ENCODE results near the gene SHCBP1L.

Gene SHCBP1L

DNA sequence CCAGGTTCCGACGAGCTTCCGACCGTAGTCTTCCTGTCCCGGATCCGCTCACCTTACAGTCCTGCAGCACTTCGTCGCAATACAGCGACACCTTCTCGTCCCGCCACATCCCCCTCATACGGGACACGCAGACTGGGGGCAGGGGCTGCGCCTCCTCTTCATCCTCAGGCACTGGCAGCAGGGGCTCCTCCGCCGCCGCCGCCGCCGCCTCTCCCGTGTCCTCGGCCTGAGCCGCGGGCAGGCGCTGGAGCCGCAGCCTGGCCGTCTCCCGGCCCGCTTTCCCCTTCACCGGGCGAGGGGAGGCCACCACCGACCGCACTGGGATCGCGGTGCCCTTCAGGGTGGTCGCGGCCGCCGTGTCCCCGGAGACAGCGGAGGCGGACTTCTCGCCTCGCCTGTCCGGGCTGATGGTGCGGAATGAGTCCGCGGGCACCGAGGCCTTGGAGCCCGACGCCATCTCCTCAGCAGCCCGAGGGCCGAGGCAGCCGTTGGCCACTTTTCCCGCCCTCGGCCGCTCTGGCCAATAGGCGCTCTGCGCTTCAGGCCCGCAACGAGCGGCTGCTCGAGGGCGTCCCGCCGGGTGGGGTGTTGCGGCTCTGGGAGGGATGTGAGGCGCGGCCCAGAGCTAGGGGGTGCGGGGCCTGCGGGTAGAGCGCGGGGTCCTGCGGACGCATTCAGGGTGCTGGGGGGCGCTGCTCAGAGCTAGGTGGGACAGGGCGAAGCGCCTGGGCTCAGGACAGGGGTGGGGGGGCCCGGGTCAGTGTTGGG lies at the start of gene SHCBP1L:
Gene SHCBP1L, minus strand, starts transcription at position 490 of the 768 bp plus-strand sequence. Its CDS starts 33 bp downstream, at position 457.
- FAIRE-seq (no peak), DNase-seq (ENCODE audit: insufficient read length, low spot score) (no peak)

DNA sequence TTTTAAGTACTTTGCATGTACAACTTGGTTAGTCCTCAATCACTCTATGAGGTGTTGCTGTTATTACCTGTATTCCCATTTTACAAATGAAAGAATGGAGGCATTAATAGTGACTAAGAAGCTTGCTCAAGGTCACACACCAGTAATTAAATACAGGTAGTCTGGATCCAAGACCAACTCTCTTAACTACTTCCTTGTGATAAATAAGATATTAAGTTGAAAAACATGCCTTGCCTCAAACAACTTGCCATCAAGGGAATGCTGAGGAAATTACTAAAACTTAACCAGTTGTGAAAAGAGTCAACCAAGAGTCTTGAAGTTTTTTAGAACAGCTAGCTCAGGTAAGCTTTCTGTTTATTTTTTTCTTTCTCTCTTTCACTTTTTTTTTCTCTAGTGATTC lies 49.3 kb upstream of the SHCBP1L start:
- no peak for FAIRE-seq
- DNase-seq (ENCODE audit: insufficient read length, low spot score): no peak

DNA sequence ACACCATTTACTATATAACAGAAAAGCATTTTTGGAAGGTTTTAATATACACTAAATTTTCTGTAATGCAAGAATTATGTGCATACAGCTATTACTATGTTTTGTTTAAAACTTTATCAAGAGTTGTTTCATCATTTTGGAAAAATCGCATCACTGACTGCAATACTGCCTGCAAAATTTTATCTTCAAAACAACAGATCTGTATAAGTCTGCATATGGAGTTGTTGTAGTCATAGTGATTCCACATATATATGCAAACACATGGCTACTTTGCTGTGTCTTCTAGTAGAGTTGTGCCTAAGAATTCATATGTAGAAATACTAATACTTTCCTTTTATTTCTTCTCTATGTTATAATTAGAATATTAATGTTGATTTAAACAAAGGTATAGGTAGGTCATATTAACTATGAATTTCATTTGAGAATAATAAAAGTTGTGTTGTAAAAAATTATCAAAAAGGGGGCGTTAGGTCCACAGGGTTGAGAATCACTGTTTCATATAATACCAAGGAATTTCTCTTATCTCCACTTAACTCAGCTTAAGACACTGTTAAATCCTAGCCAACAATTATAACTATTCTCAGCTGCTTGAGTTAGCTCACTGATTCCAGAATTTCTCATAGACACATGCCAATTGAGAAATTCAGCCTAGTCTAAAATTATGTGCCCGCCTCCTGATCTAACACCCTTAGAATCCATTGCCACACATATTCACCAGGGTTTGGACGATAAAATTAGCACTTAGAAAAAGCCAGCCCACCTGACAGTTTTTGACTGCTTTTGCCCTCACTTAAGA lies 47.4 kb upstream of the SHCBP1L start:
- no peak for DNase-seq (ENCODE audit: insufficient read length, low spot score)
- FAIRE-seq: no peak

DNA sequence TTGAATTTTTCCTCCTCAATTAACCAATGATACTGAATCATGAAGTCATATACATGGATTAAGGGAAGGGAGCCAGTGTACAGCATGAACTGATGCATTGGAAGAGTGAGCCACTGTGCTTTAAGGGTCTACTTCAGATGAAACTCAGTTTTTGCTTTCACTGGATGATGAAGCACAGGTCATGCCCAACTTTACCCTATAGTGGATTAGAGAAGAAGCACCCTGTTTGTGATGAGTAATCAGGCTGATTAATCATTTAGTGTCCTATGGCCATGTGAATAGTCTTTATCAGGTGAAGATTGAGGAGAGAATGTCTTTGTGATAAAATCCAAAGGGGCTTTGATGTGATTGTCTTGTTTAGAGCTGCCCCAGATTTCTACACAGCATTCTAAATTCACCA lies 45.5 kb upstream of the SHCBP1L start:
- FAIRE-seq: no peak

DNA sequence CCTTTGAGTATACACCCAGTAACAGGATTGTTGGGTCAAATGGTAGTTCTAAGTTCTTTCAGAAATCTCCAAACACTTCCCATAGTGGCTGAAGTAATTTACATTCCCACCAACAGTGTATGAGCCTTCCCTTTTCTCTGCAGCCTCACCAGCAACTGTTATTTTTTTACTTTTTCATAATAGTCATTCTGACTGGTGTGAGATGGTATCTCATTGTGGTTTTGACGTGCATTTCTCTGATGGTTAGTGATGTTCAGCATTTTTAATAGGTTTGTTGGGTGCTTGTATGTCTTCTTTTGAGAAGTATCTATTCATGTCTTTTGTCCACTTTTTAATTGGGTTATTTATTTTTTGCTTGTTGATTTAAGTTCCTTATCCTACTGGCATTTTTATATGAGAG lies 43.9 kb upstream of the SHCBP1L start:
- DNase-seq (ENCODE audit: insufficient read length, low spot score) (no peak), FAIRE-seq (no peak)

More for the DNA sequence above, 45.5 kb upstream of the SHCBP1L start:
- DNase-seq (ENCODE audit: insufficient read length, low spot score): no peak

DNA sequence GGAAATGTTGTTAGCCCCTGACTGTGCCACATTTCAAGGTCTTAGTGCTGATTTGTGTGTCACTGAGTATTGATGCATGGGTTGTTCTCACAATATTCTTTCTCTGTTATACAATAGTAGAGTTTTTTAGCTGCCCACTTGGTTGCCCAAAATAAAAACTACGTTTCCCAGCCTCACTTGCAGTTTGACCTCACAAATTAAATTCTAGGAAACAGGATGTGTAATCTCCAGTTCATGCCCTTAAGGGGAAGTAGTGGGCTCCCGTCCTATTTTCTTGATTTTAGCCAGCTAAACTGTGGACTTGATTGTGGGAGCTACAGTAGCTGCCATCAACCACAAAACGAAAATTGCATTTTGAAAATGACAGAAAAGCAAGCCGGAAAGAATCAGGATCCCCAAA lies 42.9 kb upstream of the SHCBP1L start:
- FAIRE-seq (no peak), DNase-seq (ENCODE audit: insufficient read length, low spot score) (no peak)

DNA sequence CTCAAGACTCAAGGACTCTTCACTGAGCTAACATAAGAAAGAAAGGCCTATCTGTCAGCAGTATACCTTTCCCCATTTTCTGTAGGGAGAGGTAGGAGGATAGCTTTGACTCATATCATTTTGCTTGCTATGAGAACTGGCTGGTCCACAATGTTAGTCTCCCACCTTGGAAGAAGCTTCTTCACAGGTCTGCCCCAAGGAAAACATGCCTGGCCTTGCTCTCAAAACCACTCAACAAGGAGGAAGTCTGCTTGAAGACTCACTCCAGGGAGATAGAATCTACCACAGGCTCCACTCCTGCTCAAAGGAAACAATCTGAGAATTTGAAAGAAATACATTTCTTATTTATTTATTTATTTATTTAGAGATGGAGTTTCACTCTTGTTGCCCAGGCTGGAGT lies 40.8 kb upstream of the SHCBP1L start:
- no peak for FAIRE-seq
- DNase-seq (ENCODE audit: insufficient read length, low spot score): no peak

DNA sequence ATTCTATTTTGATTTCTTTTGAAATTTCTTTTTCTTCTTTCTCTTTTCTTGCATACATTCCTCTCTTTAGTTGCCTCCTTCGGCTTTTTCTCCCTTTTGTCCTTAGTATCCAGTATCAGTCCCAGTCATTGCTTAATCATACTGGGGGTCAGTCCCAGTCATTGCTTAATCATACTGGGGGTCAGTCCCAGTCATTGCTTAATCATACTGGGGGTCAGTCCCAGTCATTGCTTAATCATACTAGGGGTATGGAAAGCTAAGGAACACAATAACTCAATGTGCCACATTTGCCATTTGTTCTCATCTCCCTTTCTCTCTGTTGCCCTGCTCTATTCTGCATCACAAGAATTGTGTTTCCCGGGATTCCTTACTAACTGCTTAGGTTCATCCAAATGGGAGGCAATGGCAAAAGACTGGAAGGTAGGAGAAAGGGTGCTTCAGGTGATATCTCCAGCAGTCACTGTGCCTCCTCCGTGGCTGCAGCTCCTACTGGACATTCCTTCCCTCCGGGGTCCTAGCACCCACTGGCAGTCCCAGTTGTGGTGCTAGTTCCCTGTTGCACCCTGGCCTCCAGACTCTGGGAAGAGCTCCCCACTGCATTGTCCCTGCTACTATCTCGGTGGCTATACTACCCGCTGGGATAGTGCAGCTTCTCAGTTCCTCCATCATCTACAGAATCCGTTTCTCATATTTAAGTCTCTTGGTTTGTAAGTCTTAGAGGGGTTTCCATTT lies 37.6 kb upstream of the SHCBP1L start:
- DNase-seq (ENCODE audit: insufficient read length, low spot score) (no peak), FAIRE-seq (no peak)

DNA sequence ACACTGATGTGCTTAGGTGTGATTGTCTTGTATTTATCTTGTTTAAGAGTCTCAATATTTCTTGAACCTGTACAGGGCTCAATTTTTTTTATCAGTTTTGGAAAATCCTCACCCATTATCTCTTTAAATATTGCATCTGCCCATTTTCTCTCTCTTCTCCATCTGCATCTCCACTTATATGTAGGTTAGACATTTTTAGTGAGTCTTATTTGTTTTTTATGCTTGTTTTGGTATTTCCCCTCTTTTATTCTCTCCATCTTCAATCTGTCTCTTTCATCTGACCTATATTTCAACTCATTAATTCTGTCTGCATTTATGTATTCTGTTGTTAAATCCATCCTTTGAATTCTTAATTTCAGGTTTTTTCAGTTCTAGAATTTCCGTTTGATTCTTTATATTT lies 32.9 kb upstream of the SHCBP1L start:
- no peak for DNase-seq (ENCODE audit: insufficient read length, low spot score)
- no peak for FAIRE-seq

DNA sequence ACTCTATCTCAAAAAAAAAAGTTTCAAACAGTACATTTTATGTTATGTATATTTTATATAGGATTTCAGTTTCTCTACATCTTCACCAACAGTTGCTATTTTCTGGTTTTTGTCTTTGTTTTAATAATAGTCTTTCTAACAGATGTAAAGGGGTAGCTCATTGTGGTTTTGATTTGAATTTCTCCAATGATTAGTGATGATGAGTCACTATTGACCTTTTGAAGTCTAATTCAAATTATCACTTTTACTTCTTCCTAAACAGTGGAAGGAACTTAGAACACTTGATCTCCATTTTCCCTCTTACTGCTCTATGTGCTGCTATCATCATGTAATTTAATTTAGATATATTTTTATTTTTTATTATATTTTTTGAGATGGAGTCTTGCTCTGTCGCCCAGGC lies 31.7 kb upstream of the SHCBP1L start:
- DNase-seq (ENCODE audit: insufficient read length, low spot score) (no peak), FAIRE-seq (no peak)

DNA sequence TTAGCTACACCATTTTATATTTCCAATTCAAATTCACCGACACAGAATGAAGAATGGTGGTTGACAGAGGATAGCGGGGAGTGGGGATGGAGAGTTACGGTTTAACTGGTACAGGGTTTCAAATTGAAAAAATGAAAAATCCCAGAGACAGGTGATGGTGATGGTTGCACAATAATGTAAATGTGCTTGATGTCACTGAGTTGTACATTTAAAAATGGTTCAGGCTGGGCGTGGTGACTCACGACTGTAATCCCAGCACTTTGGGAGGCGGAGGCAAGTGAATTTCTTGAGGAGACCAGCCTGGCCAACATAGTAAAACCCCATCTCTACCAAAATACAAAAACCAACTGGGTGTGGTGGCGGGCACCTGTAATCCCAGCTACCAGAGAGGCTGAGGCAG lies 31.2 kb upstream of the SHCBP1L start:
- no peak for DNase-seq (ENCODE audit: insufficient read length, low spot score)
- no peak for FAIRE-seq

DNA sequence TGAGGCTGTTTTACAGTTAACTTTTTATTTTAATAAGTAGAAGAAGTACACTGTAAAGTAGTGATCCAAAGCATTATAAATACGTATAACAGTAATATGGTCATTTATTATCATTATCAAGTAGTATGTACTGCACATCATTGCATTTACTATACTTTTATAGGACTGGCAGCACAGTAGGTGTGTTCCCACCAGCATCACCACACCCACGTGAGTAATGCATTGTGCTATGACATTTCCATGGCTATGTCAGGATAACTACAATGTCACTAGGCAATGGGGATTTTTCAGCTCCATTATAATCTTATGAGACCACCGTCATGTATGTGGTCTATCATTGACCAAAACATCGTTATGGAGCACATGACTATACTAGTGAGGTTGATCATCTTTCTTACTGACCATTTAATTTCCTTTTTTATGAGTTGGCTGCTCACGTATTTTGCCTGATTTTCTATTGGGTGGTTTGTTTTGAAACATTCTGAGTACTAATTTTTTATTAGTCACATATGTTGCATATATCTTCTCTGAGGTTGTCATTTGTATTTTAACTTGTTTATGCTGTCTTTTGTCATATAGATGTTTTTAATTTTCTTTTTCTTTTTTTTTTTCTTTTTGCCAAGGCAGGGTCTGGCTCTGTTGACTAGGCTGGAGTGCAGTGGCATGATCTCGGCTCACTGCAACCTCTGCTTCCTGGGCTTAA lies 25.3 kb upstream of the SHCBP1L start:
- no peak for FAIRE-seq
- DNase-seq (ENCODE audit: insufficient read length, low spot score): no peak

DNA sequence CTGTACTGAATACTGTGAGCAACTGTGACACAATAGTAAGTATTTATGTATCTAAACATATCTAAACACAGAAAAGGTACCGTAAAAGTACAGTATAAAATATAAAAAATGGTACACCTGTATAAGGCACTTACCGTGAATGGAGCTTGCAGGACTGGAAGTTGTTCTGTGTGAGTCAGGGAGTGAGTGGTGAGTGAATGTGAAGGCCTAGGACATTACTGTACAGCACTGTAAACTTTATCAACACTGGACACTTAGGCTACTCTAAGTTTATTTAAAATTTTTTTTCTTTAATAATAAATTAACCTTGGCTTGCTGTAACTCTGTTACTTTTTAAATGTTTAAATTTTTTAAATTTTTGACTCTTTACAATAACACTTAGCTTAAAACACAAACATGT lies 24.5 kb upstream of the SHCBP1L start:
- FAIRE-seq (no peak), DNase-seq (ENCODE audit: insufficient read length, low spot score) (no peak)

DNA sequence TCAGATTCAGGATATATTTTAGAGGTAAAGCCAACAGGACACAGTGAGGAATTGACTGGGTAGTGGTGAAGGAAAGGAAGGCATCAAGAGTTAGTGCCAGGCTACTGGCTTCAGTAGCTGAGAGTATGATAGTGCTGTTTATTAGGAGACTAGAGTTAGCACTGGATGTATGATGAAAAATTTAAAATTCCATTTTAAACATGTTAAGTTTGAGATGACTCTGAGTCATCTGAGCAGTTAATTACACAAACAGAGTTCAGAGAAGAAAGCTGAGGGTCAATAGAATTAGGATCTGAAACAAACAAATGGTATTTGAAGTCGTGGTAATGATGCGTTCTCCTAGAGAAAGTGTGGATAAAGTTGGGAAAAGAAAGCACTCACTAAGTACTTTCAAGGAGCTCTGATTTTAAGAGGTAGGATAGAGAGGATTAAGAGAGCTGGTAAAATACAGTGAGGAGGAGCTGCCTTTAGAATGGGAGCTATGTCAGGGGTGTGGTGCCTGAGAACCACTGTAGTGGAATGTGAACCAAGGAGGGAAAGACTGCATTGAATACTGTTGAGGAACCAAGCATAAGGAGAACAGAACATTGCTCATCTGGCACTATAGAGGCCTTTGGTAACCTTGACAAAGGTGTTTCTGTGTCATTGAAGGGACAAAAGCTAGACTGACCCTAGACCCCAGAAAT lies 21.7 kb upstream of the SHCBP1L start:
- DNase-seq (ENCODE audit: insufficient read length, low spot score) (no peak), FAIRE-seq (no peak)

DNA sequence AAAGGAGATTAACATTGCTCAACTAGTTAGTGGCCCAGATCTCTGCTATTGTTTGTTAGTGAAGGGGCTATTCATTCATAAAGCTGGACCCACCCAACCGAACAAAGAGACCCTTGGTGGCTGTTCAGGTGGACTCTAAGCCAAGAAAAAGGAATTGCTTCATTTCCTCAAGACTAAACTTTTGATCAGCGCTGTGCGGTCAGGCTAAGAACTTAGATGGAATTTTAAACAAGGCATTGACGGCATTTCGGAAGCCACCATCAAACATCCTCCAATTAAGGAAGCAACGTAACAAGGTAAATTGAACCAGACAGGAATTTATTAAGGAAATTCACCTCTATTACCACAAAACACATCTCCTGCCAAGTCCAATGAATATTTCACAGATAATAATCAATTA lies 19.9 kb upstream of the SHCBP1L start:
- DNase-seq (ENCODE audit: insufficient read length, low spot score) (no peak), FAIRE-seq (no peak)

DNA sequence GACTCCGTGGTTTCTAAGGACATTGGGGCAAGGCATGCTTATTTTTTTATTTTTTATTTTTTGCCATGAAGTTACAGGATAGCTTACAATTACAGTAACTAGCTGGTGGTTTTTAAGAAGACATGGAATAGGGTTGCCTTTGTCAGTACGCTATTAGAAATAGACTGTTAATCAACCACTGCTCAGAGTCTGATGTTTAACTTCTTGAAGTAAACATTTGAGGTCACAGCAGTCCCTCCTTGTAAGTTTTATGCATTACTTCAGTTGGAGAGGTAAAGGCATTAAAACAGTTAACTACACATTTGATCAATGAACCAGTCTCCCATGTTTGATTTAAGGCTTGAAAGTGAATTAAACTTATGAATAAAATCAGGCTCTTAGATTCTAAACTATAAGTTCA lies 19.3 kb upstream of the SHCBP1L start:
- FAIRE-seq (no peak), DNase-seq (ENCODE audit: insufficient read length, low spot score) (no peak)

DNA sequence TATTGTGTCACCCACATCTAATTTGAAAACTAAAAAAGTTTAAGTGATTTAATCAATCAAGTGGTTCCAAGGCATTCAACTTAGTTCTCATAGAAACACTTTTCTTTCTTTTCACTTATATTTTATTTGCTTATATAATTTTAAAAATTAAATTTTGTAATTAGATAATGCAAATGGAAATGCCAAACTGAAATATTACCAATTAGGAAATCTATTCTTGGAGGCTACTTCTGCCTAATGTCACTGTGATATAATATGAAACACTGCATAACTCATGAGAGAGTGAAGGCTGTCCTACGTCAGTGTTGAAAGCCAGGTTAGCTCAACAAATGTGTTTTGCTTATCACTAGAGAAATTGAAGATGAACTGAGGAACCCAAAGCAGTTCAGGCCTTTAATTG lies 18.3 kb upstream of the SHCBP1L start:
- FAIRE-seq (no peak), DNase-seq (ENCODE audit: insufficient read length, low spot score) (no peak)

DNA sequence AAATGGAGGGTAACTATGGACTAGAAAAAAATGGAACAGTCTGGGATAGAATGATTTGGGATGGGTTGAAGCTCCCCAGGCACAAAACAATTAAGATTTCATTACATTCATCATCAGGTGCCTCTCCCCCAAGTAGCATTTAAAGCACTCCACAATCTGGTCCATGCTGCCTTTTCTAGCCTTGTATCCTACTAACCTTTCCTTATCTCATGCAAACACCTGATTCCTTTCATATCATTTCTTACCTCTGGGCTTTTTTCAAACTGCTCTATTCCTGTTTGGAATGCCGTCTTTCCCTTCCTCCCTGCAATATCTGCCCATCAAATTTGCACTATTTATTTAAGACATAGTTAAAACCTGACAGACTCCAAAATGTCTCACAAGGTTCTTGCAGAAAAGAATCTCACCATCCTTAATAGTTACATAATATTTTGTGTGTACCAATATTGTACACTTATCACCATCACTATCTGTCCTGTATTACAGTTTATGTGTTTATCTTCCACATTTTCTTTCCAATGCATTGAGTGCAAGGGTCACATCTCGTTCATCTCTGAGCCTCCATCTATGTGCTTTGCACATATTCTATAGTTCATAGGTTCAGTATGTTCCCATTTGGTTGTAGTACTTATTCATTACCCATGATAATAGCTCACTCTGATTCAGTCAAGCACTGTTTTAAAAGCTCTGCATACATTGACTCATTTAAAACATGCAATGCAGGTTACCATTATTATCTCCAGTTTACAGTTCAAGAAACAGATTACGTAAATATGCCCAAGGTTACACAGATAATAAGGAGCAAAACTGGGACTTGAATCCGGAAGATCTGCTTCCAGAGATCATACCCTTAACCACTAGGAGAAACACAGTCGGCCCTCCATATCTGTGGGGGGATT lies 16.1 kb upstream of the SHCBP1L start:
- DNase-seq (ENCODE audit: insufficient read length, low spot score) (no peak), FAIRE-seq (no peak)

DNA sequence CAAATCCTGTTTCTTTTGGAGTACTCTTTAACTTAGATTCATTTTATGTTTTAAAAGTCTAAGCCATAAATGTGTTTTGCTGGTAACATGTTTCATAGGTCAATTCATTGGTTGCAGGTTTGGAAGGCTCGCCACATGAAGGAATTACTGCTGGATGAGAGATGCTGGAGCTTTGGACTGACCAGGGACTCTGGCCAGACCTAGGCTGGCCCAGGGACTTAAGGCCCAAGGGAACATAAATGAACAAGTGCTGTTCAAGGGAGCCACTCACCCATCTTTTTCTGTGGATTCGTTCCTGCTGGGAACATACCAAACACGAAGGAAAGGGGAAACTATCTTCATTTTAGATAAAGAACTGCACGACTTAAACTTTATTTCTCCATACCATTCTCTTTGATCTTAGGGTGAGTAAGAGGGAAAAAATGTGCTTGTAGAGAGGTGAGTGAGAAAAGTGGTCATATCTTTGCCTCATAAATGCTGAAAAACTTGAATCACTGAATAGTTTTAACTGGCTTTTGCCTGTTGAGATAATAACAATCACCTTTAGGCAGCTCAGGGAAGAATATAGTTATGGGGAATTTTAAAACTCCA lies 15.3 kb upstream of the SHCBP1L start:
- FAIRE-seq (no peak), DNase-seq (ENCODE audit: insufficient read length, low spot score) (no peak)

Data from HTR-8/SVneo (cell line).